ENCODE measurements around the gene ZNF423.
A peak's percentile ranks its signal among the peaks of the same experiment; 100 is the strongest.

The ZNF423 gene

DNA sequence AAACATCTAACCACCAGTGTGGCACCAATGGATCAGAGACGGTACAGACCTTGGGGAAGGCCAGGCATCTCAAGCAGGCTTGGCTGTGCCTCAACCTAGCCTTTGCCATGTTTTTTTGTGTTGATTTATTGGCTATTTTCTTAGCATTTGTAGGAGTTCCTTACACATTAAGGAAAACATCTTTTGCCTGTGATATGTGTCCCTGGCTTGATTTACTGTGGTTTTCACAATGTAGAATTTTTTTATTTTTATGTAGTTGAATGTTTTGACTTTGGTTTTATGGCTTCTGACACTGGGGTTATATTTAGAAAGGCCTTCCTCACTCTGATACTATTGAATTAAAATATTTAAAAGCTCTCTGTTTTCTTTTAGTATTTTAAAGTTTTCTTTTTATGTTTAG lies 132.6 kb downstream of the ZNF423 start:
- no peak overlapping the region for H2BK5ac ChIP-seq (ENCODE audit: low read depth, low read length, poor library complexity, severe bottlenecking)
- H3K23ac ChIP-seq (ENCODE audit: low read length in 2 of 2) = no peak overlapping the region
- no peaks in the 10 kb centered on the region for H3K27me3 ChIP-seq (ENCODE audit: control insufficient read depth in 1 of 2, insufficient read depth in 1 of 2, low read length in 2 of 2)
- H3K18ac ChIP-seq (ENCODE audit: low read depth in 1 of 2, low read length in 2 of 2) = no peak overlapping the region
- H3K4me1 ChIP-seq (ENCODE audit: control insufficient read depth, insufficient read depth, low read depth, low read length) = no peaks in the 10 kb centered on the region
- peaks cover 0 to 4% of the 10 kb centered on the region in 2 experiments for H3K36me3 ChIP-seq (ENCODE audit: control insufficient read depth in 1 of 2, insufficient read depth in 2 of 2, low read depth in 1 of 2, low read length in 2 of 2)
- no peak overlapping the region for H3K27ac ChIP-seq (ENCODE audit: low read length, poor library complexity, severe bottlenecking)
- H4K8ac ChIP-seq (ENCODE audit: low read length) = no peak overlapping the region
- no peak overlapping the region for H3K9ac ChIP-seq (ENCODE audit: low read length)
- H4K91ac ChIP-seq (ENCODE audit: low read length) = no peak overlapping the region
- no peak overlapping the region for H2BK15ac ChIP-seq (ENCODE audit: low read depth, poor library complexity, severe bottlenecking)
- peaks cover 6% of the 10 kb centered on the region for H3K79me1 ChIP-seq (replicated peaks; ENCODE audit: low read length, poor library complexity, severe bottlenecking)
- H3K4me3 ChIP-seq (ENCODE audit: insufficient read depth in 1 of 2, low read depth in 1 of 2, low read length in 2 of 2) = no peak overlapping the region
- H2BK12ac ChIP-seq (ENCODE audit: low read length in 2 of 2) = no peak overlapping the region
- H3K4me2 ChIP-seq (ENCODE audit: low read length, poor library complexity, severe bottlenecking) = no peak overlapping the region
- 100% methylated on average over 1 of the region's 1 CpG for WGBS
- H2AK5ac ChIP-seq (ENCODE audit: low read length, severe bottlenecking) = no peak overlapping the region
- H3K9me3 ChIP-seq (ENCODE audit: control insufficient read depth, low read length) = no peaks in the 10 kb centered on the region
- H3K14ac ChIP-seq (ENCODE audit: low read length in 2 of 2) = no peak overlapping the region
- no peak for DNase-seq
- H2BK120ac ChIP-seq (ENCODE audit: low read depth, low read length) = no peak overlapping the region
- H2AFZ ChIP-seq (ENCODE audit: low read depth, low read length) = no peak overlapping the region
- no peak overlapping the region for H3K4ac ChIP-seq (ENCODE audit: low read depth in 1 of 2, low read length in 2 of 2)

DNA sequence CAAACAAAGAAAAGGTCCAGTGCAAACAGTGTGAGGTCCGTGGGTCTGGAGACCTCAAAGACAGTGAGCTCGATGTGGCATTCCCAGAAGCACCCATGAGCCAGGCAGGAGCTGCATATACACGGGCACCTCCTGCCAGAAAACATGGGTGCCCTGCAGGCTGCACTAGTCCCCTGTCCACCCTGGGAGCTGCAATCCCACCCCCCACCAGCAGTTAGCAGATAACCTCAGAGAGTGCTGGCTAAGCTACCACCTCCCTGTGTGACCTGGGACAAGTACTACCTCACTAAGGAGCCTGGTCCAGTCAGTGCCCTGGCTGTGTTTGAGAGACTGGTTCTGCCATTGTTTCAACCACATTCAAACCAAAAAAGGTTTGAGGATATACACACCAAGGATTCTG lies 135.7 kb downstream of the ZNF423 start:
- no peak overlapping the region for H3K27ac ChIP-seq (ENCODE audit: low read length, poor library complexity, severe bottlenecking)
- no peak overlapping the region for H3K4ac ChIP-seq (ENCODE audit: low read depth in 1 of 2, low read length in 2 of 2)
- peaks cover 0 to 9% of the 10 kb centered on the region in 2 experiments for H3K27me3 ChIP-seq (ENCODE audit: control insufficient read depth in 1 of 2, insufficient read depth in 1 of 2, low read length in 2 of 2)
- no peaks in the 10 kb centered on the region for H3K4me1 ChIP-seq (ENCODE audit: control insufficient read depth, insufficient read depth, low read depth, low read length)
- no peak overlapping the region for H2BK15ac ChIP-seq (ENCODE audit: low read depth, poor library complexity, severe bottlenecking)
- no peak overlapping the region for H2BK5ac ChIP-seq (ENCODE audit: low read depth, low read length, poor library complexity, severe bottlenecking)
- H2AFZ ChIP-seq (ENCODE audit: low read depth, low read length) = no peak overlapping the region
- H3K23ac ChIP-seq (ENCODE audit: low read length in 2 of 2) = no peak overlapping the region
- H3K9me3 ChIP-seq (ENCODE audit: control insufficient read depth, low read length) = no peaks in the 10 kb centered on the region
- no peak overlapping the region for H4K8ac ChIP-seq (ENCODE audit: low read length)
- no peak overlapping the region for H4K91ac ChIP-seq (ENCODE audit: low read length)
- 83% methylated on average over 3 of the region's 3 CpGs for whole genome bisulfite sequencing
- H3K79me1 ChIP-seq (replicated peaks; ENCODE audit: low read length, poor library complexity, severe bottlenecking) = peaks cover 6% of the 10 kb centered on the region
- H2BK12ac ChIP-seq (ENCODE audit: low read length in 2 of 2) = no peak overlapping the region
- no peaks in the 10 kb centered on the region for H3K36me3 ChIP-seq (ENCODE audit: control insufficient read depth in 1 of 2, insufficient read depth in 2 of 2, low read depth in 1 of 2, low read length in 2 of 2)
- no peak overlapping the region for H3K14ac ChIP-seq (ENCODE audit: low read length in 2 of 2)
- H2BK120ac ChIP-seq (ENCODE audit: low read depth, low read length) = no peak overlapping the region
- H3K9ac ChIP-seq (ENCODE audit: low read length) = no peak overlapping the region
- H3K18ac ChIP-seq (ENCODE audit: low read depth in 1 of 2, low read length in 2 of 2) = no peak overlapping the region
- H3K4me2 ChIP-seq (ENCODE audit: low read length, poor library complexity, severe bottlenecking) = no peak overlapping the region
- no peak for DNase-seq
- no peak overlapping the region for H3K4me3 ChIP-seq (ENCODE audit: insufficient read depth in 1 of 2, low read depth in 1 of 2, low read length in 2 of 2)
- H2AK5ac ChIP-seq (ENCODE audit: low read length, severe bottlenecking) = no peak overlapping the region

DNA sequence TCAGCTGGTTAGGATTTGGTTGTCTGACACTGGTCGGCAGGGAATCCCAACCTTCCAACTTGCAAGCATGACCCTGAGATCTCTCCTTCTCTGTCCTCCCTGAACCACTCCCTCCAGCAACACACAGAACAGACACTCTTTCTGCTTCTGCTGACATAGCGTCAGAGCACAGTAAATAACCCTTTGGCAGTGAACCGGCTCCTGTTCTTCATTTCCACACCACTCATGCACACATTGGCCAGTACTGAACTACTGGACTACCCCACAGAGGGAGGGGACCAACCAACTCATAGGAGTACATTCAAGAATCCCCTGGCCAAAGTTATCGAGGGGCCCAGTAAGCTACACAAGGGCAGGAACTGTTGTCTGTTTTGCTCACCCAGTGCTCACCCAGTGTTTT lies 138.2 kb downstream of the ZNF423 start:
- H4K91ac ChIP-seq (ENCODE audit: low read length) = no peak overlapping the region
- WGBS = 58% methylated on average over 3 of the region's 4 CpGs
- H4K8ac ChIP-seq (ENCODE audit: low read length) = no peak overlapping the region
- H3K9me3 ChIP-seq (ENCODE audit: control insufficient read depth, low read length) = no peaks in the 10 kb centered on the region
- DNase-seq = no peak
- no peak overlapping the region for H2AK5ac ChIP-seq (ENCODE audit: low read length, severe bottlenecking)
- no peak overlapping the region for H2BK5ac ChIP-seq (ENCODE audit: low read depth, low read length, poor library complexity, severe bottlenecking)
- no peak overlapping the region for H3K18ac ChIP-seq (ENCODE audit: low read depth in 1 of 2, low read length in 2 of 2)
- H3K27me3 ChIP-seq (ENCODE audit: control insufficient read depth in 1 of 2, insufficient read depth in 1 of 2, low read length in 2 of 2) = peaks cover 0 to 9% of the 10 kb centered on the region in 2 experiments
- no peak overlapping the region for H2BK12ac ChIP-seq (ENCODE audit: low read length in 2 of 2)
- H3K23ac ChIP-seq (ENCODE audit: low read length in 2 of 2) = no peak overlapping the region
- H3K4me2 ChIP-seq (ENCODE audit: low read length, poor library complexity, severe bottlenecking) = no peak overlapping the region
- H3K4me3 ChIP-seq (ENCODE audit: insufficient read depth in 1 of 2, low read depth in 1 of 2, low read length in 2 of 2) = no peak overlapping the region
- no peak overlapping the region for H3K4ac ChIP-seq (ENCODE audit: low read depth in 1 of 2, low read length in 2 of 2)
- no peak overlapping the region for H3K27ac ChIP-seq (ENCODE audit: low read length, poor library complexity, severe bottlenecking)
- H3K4me1 ChIP-seq (ENCODE audit: control insufficient read depth, insufficient read depth, low read depth, low read length) = no peaks in the 10 kb centered on the region
- no peak overlapping the region for H3K9ac ChIP-seq (ENCODE audit: low read length)
- H3K14ac ChIP-seq (ENCODE audit: low read length in 2 of 2) = no peak overlapping the region
- no peak overlapping the region for H2BK15ac ChIP-seq (ENCODE audit: low read depth, poor library complexity, severe bottlenecking)
- H2AFZ ChIP-seq (ENCODE audit: low read depth, low read length) = peak overlapping the region; percentile 10
- H2BK120ac ChIP-seq (ENCODE audit: low read depth, low read length) = no peak overlapping the region
- H3K79me1 ChIP-seq (replicated peaks; ENCODE audit: low read length, poor library complexity, severe bottlenecking) = peaks cover 1% of the 10 kb centered on the region
- no peaks in the 10 kb centered on the region for H3K36me3 ChIP-seq (ENCODE audit: control insufficient read depth in 1 of 2, insufficient read depth in 2 of 2, low read depth in 1 of 2, low read length in 2 of 2)

DNA sequence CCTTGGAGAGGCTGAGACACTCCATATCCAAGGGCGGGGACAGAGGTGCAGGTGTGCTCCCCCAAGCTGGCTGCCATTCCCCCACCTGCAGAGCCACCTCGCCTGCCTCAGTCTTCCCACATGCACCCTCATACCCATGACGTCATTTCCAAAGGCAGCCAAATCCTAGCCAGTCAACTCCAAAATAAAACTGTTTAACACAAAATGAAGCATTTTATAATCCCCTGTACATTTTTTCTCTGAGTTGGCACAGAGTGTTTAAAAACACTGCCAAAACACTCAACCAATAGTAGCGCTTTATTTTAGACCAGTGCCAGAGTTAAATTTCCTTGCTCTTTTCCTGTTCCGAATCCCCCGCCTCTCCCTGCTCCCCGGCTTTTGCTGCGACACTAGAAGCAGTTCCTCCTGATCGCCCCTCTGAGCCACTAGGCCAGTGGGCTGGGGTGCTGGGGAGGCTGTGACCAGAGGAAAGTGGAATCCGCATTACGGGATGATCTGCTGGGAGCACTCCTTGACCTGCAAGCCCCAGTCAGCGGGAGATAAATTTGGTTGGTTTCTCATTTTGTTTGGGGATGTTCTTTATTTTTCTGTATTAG lies 139.5 kb downstream of the ZNF423 start:
- H3K27ac ChIP-seq (ENCODE audit: low read length, poor library complexity, severe bottlenecking) = no peak overlapping the region
- no peak overlapping the region for H2BK15ac ChIP-seq (ENCODE audit: low read depth, poor library complexity, severe bottlenecking)
- no peak overlapping the region for H2AFZ ChIP-seq (ENCODE audit: low read depth, low read length)
- no peaks in the 10 kb centered on the region for H3K9me3 ChIP-seq (ENCODE audit: control insufficient read depth, low read length)
- no peak overlapping the region for H3K4ac ChIP-seq (ENCODE audit: low read depth in 1 of 2, low read length in 2 of 2)
- H3K18ac ChIP-seq (ENCODE audit: low read depth in 1 of 2, low read length in 2 of 2) = no peak overlapping the region
- H2AK5ac ChIP-seq (ENCODE audit: low read length, severe bottlenecking) = no peak overlapping the region
- H4K8ac ChIP-seq (ENCODE audit: low read length) = no peak overlapping the region
- H2BK5ac ChIP-seq (ENCODE audit: low read depth, low read length, poor library complexity, severe bottlenecking) = no peak overlapping the region
- no peak for DNase-seq
- H3K4me1 ChIP-seq (ENCODE audit: control insufficient read depth, insufficient read depth, low read depth, low read length) = no peaks in the 10 kb centered on the region
- no peak overlapping the region for H2BK120ac ChIP-seq (ENCODE audit: low read depth, low read length)
- H3K23ac ChIP-seq (ENCODE audit: low read length in 2 of 2) = no peak overlapping the region
- no peak overlapping the region for H3K4me3 ChIP-seq (ENCODE audit: insufficient read depth in 1 of 2, low read depth in 1 of 2, low read length in 2 of 2)
- no peak overlapping the region for H3K9ac ChIP-seq (ENCODE audit: low read length)
- no peaks in the 10 kb centered on the region for H3K36me3 ChIP-seq (ENCODE audit: control insufficient read depth in 1 of 2, insufficient read depth in 2 of 2, low read depth in 1 of 2, low read length in 2 of 2)
- H3K79me1 ChIP-seq (replicated peaks; ENCODE audit: low read length, poor library complexity, severe bottlenecking) = no peaks in the 10 kb centered on the region
- H3K14ac ChIP-seq (ENCODE audit: low read length in 2 of 2) = no peak overlapping the region
- no peak overlapping the region for H4K91ac ChIP-seq (ENCODE audit: low read length)
- H3K27me3 ChIP-seq (ENCODE audit: control insufficient read depth in 1 of 2, insufficient read depth in 1 of 2, low read length in 2 of 2) = peaks cover 0 to 9% of the 10 kb centered on the region in 2 experiments
- 90% methylated on average over 11 of the region's 12 CpGs for WGBS
- H3K4me2 ChIP-seq (ENCODE audit: low read length, poor library complexity, severe bottlenecking) = no peak overlapping the region
- H2BK12ac ChIP-seq (ENCODE audit: low read length in 2 of 2) = no peak overlapping the region

Measured in mesenchymal stem cell (in vitro differentiated cells and primary cell).